Measurements from ENCODE around the gene ZIC1.

ZIC1 gene

DNA sequence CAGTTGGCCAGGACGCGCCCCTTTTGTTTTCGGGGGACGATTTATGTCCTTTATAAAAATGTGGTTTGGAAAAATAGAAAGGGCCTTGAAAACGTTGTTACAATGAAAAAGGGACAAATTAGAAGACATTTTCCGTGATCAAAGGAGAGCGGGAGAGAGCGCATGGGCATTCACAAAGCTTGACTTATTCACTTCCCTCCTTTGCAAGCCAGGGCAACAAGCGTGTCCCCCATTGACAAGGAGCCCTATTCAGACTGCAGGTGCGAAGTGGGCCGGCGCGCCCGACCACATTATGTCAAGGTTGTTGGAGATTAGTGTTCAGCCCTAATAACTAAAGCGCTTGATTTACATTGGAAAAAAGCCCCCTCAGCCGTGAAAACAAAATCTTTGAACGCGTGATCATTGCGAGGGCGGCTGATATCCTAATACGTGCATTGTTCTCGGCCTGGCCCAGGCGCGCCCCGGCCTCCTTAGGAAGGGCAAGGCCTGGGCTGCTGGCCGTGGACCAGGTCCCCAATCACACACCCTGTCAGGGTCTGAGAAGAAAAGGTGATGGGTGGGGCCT is 28.7 kb upstream of the ZIC1 start:
- no peak for DNase-seq

DNA sequence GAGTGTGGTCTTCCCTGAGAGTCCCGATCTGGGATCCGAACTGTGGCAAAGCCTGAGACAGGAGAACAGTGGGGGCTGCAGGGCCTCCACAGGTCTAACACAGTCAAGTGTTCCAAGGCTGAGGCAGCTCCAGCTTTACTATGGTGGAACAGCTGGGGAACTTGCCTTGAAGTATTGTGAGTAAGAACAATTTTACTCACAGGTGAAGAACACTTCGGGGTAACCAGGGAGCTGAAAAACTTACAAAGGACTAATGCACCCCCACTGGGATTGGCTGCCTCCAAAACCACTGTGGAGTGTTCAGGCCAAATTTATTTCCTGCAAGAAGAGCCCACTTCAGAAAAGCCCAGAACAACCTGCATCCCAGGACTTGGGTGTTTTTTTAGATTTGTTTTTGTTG is 28.2 kb upstream of the ZIC1 start:
- no peak for DNase-seq

GRCh38 chr3:147381596-147381995 is 27.6 kb upstream of the ZIC1 start:
- DNase-seq, result no peak

DNA sequence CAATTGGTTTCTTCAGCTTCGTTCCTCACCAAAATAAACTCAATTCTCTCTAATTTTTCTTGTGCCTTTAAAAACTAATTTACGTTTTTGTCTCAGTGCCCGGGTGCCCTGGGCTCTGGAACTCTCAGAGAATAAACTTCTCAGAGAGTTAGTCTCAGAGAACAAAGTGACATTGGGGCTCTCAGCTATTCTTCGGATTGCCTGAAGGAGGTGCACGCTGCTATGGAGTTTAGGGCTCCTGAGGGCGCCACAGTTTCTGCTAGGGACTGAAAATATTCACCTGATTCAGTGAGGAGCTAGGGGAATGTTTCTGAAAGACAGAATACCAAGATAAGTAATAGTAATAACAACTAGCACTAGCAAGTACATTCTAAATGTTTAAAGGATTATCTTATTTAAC is 25.5 kb upstream of the ZIC1 start:
- no peak for DNase-seq

DNA sequence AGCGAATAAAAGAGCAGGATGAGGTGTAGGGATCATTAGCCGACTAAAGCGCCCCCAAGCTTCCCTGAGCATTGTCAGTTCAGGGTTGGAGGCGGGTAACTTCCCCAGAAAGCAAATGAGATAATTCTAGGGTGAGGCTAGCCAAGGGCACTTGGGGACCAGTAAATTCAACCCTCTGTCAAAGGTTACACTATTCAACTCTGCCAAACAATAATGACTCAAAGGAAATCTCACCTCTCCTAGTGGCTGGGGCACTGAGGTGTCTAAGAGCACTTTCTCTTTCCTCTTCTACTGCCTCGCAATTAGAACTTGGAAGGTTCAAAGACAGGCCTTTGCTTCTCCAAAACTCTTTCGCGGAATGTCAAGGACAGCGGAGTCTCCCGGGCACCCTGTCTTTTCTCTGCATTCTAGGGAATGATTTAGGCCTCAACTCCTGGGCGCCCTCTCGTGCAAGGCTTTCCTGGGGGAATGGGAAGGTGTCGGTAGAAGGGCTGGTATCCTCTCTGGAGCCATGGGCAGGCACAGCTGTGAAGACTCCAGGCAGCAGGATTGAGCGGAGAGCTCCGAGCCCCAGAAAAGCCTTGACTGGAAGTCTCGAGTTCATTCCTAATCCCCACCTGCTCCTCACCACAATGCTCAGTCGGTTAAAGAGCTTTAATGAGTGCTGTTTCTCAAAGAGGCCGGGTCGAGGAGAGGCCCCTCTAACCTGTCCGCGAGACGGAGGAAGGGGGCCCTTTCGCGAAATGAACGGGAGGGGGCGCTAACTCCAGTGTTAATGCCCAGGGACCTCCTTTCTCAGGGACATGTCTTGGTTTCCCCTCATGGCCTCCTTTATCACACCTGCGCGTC is 24.7 kb upstream of the ZIC1 start:
- no peak for DNase-seq

GRCh38 chr3:147385059-147386012 is 23.8 kb upstream of the ZIC1 start:
- no peak for DNase-seq

DNA sequence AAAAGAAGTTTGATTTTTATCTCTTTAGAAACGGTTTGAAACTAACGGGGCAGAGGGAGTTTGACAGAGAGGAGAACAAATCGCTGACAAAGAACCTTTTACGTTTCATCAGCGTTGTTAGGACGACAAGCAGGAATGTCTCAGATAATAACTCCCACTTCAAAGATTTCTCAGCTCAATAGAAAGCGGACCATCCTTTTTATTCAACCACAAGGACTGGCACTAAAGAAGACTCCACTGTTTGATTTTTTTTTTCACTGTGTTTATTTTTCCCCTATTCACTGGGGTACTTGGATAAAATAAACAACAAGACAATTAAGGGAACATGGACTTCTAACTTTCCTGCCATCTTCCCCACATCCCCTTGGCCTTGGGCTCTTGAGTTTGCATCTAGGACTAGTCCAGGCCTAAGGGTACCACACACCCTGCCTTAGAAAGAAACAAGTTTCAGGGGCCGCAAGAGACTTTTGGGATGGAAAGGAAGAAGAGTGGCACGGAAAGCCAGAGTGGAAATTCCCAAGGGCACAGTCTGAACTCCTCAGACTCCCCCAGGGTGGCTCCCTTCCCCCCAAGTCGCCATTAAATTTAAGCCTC is 21.8 kb upstream of the ZIC1 start:
- DNase-seq, result peak; percentile 29

DNA sequence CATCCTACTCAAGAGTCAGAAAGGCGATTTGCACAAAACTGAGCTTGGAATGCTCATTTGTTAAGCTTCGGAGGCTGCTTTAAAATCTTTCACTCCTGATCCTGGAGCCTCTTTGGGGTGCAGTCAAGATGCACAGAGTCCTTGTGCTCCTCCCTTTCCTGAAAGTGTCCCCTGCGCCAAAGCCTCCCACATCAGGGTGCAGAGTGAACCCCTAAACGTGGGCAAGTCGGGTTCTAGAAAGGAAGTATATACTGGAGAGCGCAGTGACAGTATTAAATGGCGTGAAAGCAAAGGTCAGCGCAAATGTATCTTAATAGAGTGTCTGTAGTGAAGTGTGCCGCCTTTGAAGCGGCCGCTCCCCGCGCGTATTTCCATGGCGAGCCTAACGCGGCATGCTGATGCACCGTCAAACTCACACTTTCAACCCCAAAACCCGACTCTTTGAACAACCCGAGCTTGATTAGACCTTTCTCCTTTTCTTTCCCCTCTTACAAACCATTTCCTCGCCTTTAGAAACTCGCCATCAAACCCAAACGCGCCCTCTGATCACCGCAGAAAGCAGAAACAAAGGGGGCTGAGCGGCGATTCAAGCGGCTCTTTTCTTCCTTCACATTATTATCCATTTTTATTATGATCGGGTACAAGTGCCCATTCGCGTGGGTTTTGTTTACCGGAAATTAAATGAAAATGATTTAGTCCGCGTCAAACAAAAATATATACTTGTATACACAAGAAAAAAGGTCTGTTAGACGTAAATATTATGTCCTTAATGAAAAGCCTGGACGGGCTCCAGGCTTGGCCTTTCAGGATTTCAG is 21.1 kb upstream of the ZIC1 start:
- DNase-seq, result no peak

DNA sequence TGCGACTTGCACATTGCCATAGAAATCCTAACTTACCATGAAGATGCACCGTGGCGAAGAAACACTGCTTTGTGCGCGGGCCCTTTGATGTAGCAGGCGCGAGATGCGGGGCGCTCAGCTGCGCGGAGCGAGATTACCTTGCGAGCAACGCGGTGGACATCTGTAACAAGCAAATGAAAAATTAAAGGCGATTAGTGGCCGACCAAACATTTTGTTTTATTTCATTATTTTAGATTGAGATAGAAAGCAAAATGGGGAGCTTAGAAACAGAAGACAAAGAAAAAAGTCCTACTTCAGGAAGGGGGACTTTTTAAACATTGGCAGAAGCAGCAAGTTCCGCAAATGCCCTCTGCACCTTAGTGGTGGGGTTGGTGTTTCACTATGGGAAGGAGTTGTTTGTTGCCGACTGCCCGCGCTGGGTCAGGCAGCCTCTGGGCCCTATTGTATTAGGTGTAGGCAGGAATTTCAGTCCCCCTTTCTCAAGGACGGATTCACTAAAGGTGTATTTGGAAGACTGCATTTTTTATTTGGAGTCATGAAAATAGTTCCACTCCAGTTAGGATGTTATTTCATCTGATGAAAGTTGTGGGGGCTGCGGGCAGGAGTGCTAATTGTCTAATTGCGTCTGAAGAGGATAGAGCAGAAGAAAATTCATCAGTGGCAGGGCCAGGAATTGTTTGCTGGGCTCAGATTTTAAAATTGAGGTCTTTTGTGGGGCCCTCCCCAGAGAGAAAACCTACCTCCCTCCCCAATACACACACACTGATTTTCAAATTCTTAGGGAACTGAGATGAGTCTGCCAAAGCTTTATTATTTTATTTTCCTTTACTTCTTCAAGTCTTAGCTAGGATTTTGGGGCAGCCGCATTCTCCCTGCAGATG is 20.2 kb upstream of the ZIC1 start:
- no peak for DNase-seq

- peak; percentile 62 for DNase-seq
Observed at GRCh38 chr3:147389717-147390116, 19.4 kb upstream of the ZIC1 start.

DNA sequence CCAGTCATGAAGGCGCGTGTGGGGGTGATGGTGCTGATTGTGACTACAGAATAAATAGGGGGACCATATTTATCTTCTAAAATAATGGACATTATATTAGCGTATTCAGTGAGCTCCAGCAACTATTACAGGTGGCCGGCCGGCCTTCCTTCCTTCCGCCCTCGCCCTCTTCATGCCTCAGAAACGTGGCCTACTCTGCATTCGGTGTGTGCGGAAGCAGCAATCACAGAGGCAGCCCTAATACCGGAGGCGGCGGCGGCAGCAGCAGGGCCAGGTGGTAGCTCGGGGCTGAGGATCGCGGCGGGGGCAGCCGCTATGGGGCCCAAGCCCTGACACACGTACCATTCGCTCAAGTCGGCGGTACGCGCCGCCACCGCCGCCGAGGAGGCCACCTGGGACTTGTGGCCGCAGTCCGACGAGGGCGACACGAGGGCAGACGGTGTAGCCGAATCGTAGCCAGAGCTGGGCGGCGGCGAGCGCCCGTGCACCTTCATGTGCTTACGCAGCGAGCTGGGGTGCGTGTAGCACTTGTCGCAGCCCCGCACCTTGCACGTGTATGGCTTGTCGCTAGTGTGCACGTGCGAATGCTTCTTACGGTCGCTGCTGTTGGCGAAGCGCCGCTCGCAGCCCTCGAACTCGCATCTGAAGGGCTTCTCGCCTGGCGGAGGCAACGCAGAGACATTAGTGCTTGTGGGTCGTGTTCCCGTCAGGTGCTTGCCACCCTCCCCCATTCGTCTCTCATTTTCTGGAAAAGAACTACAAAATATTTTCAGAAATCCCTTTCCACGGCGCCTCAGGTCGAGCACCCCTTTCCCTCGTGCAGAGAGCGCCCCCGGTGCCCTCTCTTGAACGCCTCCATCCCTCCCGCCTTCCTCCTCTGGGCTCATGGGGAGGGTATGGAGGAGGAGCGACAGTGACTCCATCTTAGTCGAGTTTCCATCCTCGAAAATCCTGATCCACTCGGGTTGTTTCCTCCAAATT is 18.3 kb upstream of the ZIC1 start:
- peak; percentile 77 for DNase-seq

DNA sequence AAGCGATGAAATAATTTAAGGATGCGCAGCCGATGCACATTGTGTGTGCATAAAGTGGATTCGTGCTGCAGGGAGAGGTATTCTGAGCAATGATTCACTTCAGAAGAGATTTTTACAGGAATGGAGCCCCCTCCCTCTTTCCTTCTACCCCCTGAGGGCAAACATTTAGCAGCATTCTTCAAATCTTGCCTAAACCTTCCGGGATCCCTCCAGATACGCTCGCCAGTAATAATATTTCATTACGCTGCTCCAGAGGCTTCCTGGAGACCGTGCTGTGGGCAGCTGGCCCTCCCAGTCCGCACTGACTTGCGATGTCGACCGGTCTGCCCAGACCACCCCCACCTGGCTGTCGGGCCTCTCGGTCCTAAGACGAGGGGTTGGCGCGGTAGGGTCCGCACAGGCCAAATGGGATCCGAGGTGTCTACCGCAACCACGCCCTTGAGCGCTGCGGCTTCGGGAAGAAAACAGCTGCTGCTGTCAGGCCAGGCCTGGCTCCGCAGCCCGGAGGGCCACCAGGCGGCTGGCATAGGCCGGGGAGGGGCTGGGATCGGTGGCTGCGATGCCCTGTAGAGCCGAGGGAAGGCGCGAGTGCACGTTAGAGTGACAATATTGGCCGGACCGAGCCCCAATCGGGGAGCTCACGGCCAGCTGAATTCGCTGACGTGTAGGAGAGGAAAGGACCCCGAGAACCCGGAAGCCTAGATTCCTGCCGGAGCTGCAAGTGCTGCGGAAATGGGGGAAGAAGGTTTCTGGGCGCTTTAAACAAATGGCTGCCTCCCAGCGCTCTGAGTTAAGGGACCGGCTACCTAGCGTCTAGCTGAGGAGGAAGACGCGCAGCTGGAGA is 17.2 kb upstream of the ZIC1 start:
- DNase-seq, result peak; percentile 98

GRCh38 chr3:147392625-147392946 is 16.6 kb upstream of the ZIC1 start:
- no peak for DNase-seq

GRCh38 chr3:147393261-147393942 is 15.8 kb upstream of the ZIC1 start:
- DNase-seq, result peak; percentile 89

- DNase-seq, result peak; percentile 58
Observed at GRCh38 chr3:147393943-147394883, 15.0 kb upstream of the ZIC1 start.

DNA sequence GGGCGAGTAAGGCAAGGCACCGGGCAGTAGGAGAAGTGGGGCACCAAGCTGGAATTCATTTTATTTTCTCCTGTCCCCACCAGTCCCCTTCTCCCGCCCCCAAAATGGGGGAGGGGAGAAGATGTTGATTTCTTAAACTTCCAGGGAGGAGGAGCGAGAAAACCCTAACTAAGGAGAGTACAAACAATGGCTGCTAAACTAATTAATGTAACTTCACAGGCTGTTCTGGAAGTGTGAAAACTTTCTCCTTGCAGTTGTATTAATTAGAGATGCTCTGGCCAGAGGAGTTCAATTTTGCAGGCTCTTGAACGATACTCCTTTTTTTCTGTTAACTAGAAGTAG is 14.3 kb upstream of the ZIC1 start:
- DNase-seq, result peak; percentile 70

All from fibroblast of skin of scalp (primary cell).